Measurements from ENCODE around the gene FAM83G. TPM values are rescaled to one million over a fixed set of nuclear protein-coding genes. Genes with fewer than 3 reads are reported as not detected.

Gene FAM83G
- total RNA-seq, 1 donor from 2014 or later = 12.9 TPM

DNA sequence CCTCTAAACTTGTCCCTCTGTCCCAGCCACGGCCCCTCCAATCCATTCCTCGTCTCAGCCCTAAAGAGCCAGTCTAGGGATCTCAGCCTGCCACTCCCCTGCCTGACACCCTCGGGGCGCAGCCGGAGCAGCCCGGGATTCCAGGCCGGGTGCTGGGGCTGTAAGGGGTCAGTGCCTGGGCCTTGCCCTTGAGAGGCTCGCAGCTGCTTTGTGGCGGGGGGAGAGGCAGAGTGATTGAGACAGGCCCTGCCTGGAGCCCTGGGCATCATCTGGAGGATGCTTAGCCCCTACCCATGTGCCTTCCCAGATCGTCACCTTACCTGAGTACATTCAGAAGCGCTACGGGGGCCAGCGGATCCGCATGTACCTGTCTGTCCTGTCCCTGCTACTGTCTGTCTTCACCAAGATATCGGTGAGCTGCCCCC lies 44.3 kb downstream of the FAM83G start:
- Histone ChIP-seq H3K4me2 (ENCODE audit: low read length) (no peak overlapping the region), H4K20me1 (ENCODE audit: insufficient read depth, low read length) (no peaks in the 10 kb centered on the region), H3K9ac (ENCODE audit: low read length) (no peak overlapping the region), H3K4me1 (ENCODE audit: insufficient read depth, low read length) (peaks cover 25% of the 10 kb centered on the region), H3K9me3 (ENCODE audit: insufficient read depth, low read depth, low read length) (no peaks in the 10 kb centered on the region), H2AFZ (ENCODE audit: low read depth, low read length) (no peak overlapping the region), H3K27ac (ENCODE audit: low read depth, low read length) (no peak overlapping the region), H3K4me3 (ENCODE audit: insufficient read depth, low read depth, low read length) (no peak overlapping the region), H3K36me3 (ENCODE audit: insufficient read depth, low read length) (no peaks in the 10 kb centered on the region), H3K79me2 (ENCODE audit: insufficient read depth, low read length) (no peaks in the 10 kb centered on the region), H3K27me3 (ENCODE audit: insufficient read depth, low read length) (no peaks in the 10 kb centered on the region)
- peaks cover 7% of the 10 kb centered on the region for H3K27me3 Mint-ChIP-seq (ENCODE audit: low read depth, unreplicated experiment)
- H3K36me3 Mint-ChIP-seq (ENCODE audit: low read depth, unreplicated experiment) = no peaks in the 10 kb centered on the region
- no peak overlapping the region for H3K4me3 Mint-ChIP-seq (ENCODE audit: unreplicated experiment)
- H3K4me1 Mint-ChIP-seq (ENCODE audit: low read depth, unreplicated experiment) = peaks cover 10% of the 10 kb centered on the region
- FAIRE-seq = no peak
- no peak for TF ChIP-seq CTCF (IDR thresholded peaks at IDR 0.05; ENCODE audit: insufficient read depth, low read depth, low read length)
- no peak for TF ChIP-seq EZH2 (IDR thresholded peaks at IDR 0.05; ENCODE audit: insufficient read depth, low read length)
- H3K27ac Mint-ChIP-seq (ENCODE audit: unreplicated experiment) = no peak overlapping the region
- no peak for DNase-seq (ENCODE audit: low read depth)
- no peaks in the 10 kb centered on the region for H3K9me3 Mint-ChIP-seq (ENCODE audit: unreplicated experiment)

- Mint-ChIP-seq H3K4me3 (ENCODE audit: unreplicated experiment) (no peak overlapping the region), H3K36me3 (ENCODE audit: low read depth, unreplicated experiment) (no peaks in the 10 kb centered on the region), H3K4me1 (ENCODE audit: low read depth, unreplicated experiment) (peaks cover 10% of the 10 kb centered on the region), H3K27ac (ENCODE audit: unreplicated experiment) (no peak overlapping the region), H3K9me3 (ENCODE audit: unreplicated experiment) (no peaks in the 10 kb centered on the region), H3K27me3 (ENCODE audit: low read depth, unreplicated experiment) (peaks cover 7% of the 10 kb centered on the region)
- Histone ChIP-seq H3K79me2 (ENCODE audit: insufficient read depth, low read length) (no peaks in the 10 kb centered on the region), H4K20me1 (ENCODE audit: insufficient read depth, low read length) (no peaks in the 10 kb centered on the region), H3K36me3 (ENCODE audit: insufficient read depth, low read length) (no peaks in the 10 kb centered on the region), H3K4me3 (ENCODE audit: insufficient read depth, low read depth, low read length) (no peak overlapping the region), H3K9me3 (ENCODE audit: insufficient read depth, low read depth, low read length) (no peaks in the 10 kb centered on the region), H3K9ac (ENCODE audit: low read length) (no peak overlapping the region), H3K4me2 (ENCODE audit: low read length) (no peak overlapping the region), H3K27ac (ENCODE audit: low read depth, low read length) (no peak overlapping the region), H3K4me1 (ENCODE audit: insufficient read depth, low read length) (peaks cover 25% of the 10 kb centered on the region), H2AFZ (ENCODE audit: low read depth, low read length) (no peak overlapping the region), H3K27me3 (ENCODE audit: insufficient read depth, low read length) (no peaks in the 10 kb centered on the region)
- TF ChIP-seq EZH2 (IDR thresholded peaks at IDR 0.05; ENCODE audit: insufficient read depth, low read length) = no peak
- TF ChIP-seq CTCF (IDR thresholded peaks at IDR 0.05; ENCODE audit: insufficient read depth, low read depth, low read length) = no peak
- no peak for DNase-seq (ENCODE audit: low read depth)
- FAIRE-seq = no peak
Observed at GRCh38 chr17:18959845-18960240, 44.7 kb downstream of the FAM83G start.

- Mint-ChIP-seq H3K27ac (ENCODE audit: unreplicated experiment) (no peak overlapping the region), H3K36me3 (ENCODE audit: low read depth, unreplicated experiment) (no peaks in the 10 kb centered on the region), H3K9me3 (ENCODE audit: unreplicated experiment) (no peaks in the 10 kb centered on the region), H3K4me3 (ENCODE audit: unreplicated experiment) (no peak overlapping the region), H3K4me1 (ENCODE audit: low read depth, unreplicated experiment) (peaks cover 10% of the 10 kb centered on the region), H3K27me3 (ENCODE audit: low read depth, unreplicated experiment) (peaks cover 7% of the 10 kb centered on the region)
- Histone ChIP-seq H4K20me1 (ENCODE audit: insufficient read depth, low read length) (no peaks in the 10 kb centered on the region), H3K9ac (ENCODE audit: low read length) (no peak overlapping the region), H3K27ac (ENCODE audit: low read depth, low read length) (no peak overlapping the region), H2AFZ (ENCODE audit: low read depth, low read length) (no peak overlapping the region), H3K4me3 (ENCODE audit: insufficient read depth, low read depth, low read length) (no peak overlapping the region), H3K36me3 (ENCODE audit: insufficient read depth, low read length) (no peaks in the 10 kb centered on the region), H3K4me2 (ENCODE audit: low read length) (no peak overlapping the region), H3K27me3 (ENCODE audit: insufficient read depth, low read length) (no peaks in the 10 kb centered on the region), H3K4me1 (ENCODE audit: insufficient read depth, low read length) (peaks cover 25% of the 10 kb centered on the region), H3K9me3 (ENCODE audit: insufficient read depth, low read depth, low read length) (no peaks in the 10 kb centered on the region), H3K79me2 (ENCODE audit: insufficient read depth, low read length) (no peaks in the 10 kb centered on the region)
- DNase-seq (ENCODE audit: low read depth) (no peak), FAIRE-seq (no peak)
- no peak for TF ChIP-seq EZH2 (IDR thresholded peaks at IDR 0.05; ENCODE audit: insufficient read depth, low read length)
- no peak for TF ChIP-seq CTCF (IDR thresholded peaks at IDR 0.05; ENCODE audit: insufficient read depth, low read depth, low read length)
Observed at GRCh38 chr17:18959071-18959844, 45.3 kb downstream of the FAM83G start.

Measured in astrocyte (in vitro differentiated cells and primary cell).